DMS 273 (cell line): ENCODE data around the gene CENPF.
"Not testable (repeated sequence)": the region's sequence is repeated elsewhere in the genome, so short reads cannot be mapped to it uniquely, and the experiment has no call there.

Experiments
- DNase-seq: peaks from one replicate; lab custom pipeline; 2025; ENCODE audit not compliant: unreplicated experiment; lab: John Stamatoyannopoulos, UW

Gene CENPF

GRCh38 chr1:214582289-214582891 is 20.6 kb upstream of the CENPF start:
- DNase-seq = peak; percentile 58

GRCh38 chr1:214583113-214583512 is 19.9 kb upstream of the CENPF start:
- DNase-seq = no peak

GRCh38 chr1:214583824-214584554 is 19.0 kb upstream of the CENPF start:
- DNase-seq = no peak

GRCh38 chr1:214584805-214585766 is 17.9 kb upstream of the CENPF start:
- peak; percentile 78 for DNase-seq

GRCh38 chr1:214586621-214587020 is 16.4 kb upstream of the CENPF start:
- no peak for DNase-seq

GRCh38 chr1:214587165-214587564 is 15.8 kb upstream of the CENPF start:
- no peak for DNase-seq

GRCh38 chr1:214588963-214589597 is 13.9 kb upstream of the CENPF start:
- DNase-seq = no peak

GRCh38 chr1:214590696-214591095 is 12.3 kb upstream of the CENPF start:
- DNase-seq = no peak

- not testable (repeated sequence) for DNase-seq
Measured at GRCh38 chr1:214591918-214592317, 11.1 kb upstream of the CENPF start.

- no peak for DNase-seq
Measured at GRCh38 chr1:214593158-214593557, 9.8 kb upstream of the CENPF start.

GRCh38 chr1:214603819-214604252 is 841 bp downstream of the CENPF start:
- peak; percentile 54 for DNase-seq

- DNase-seq = no peak
Measured at GRCh38 chr1:214604523-214604922, 1.5 kb downstream of the CENPF start.

GRCh38 chr1:214605484-214605883 is 2.5 kb downstream of the CENPF start:
- DNase-seq = not testable (repeated sequence)

- not testable (repeated sequence) for DNase-seq
Measured at GRCh38 chr1:214605933-214606925, 3.2 kb downstream of the CENPF start.

GRCh38 chr1:214607492-214608215 is 4.7 kb downstream of the CENPF start:
- DNase-seq = not testable (repeated sequence)

GRCh38 chr1:214608216-214608783 is 5.3 kb downstream of the CENPF start:
- DNase-seq = not testable (repeated sequence)

GRCh38 chr1:214608817-214609216 is 5.8 kb downstream of the CENPF start:
- not testable (repeated sequence) for DNase-seq

GRCh38 chr1:214609692-214610091 is 6.7 kb downstream of the CENPF start:
- DNase-seq = no peak

- DNase-seq = not testable (repeated sequence)
Measured at GRCh38 chr1:214610136-214610535, 7.1 kb downstream of the CENPF start.
